Uterus (tissue), 4 donors: Measurements from ENCODE around the gene TFF3. TPM values are rescaled to one million over a fixed set of nuclear protein-coding genes. Genes with fewer than 3 reads are reported as not detected.
A peak's percentile ranks its signal among the peaks of the same experiment; 100 is the strongest.

ENCODE experiments used
- DNase-seq, 2 donors: peaks; one replicate each; pipeline ENCODE4 v3.0.0-alpha.2; 2019 to 2020
- H3K27ac ChIP-seq, 2 donors: fragments of 200-600 bp; sonication (generic); 1 replicate in 1 of 2; 2 replicates in 1 of 2; pipeline ENCODE4 v1.5.1; 2016 to 2018
- H3K27me3 ChIP-seq, 2 donors: fragments of 200-600 bp; sonication (generic); one replicate each; pipeline ENCODE4 v1.5.1; 2018 to 2019; ENCODE audit warnings: control low read depth in 1 of 2
- H3K36me3 ChIP-seq, 2 donors: fragments of 200-600 bp; sonication (generic); one replicate each; pipeline ENCODE4 v1.5.1; 2019; ENCODE audit warnings: control low read depth in 1 of 2
- H3K4me1 ChIP-seq, 2 donors: fragments of 200-600 bp; sonication (generic); one replicate each; pipeline ENCODE4 v1.5.1; 2018 to 2019; ENCODE audit warnings: control low read depth in 1 of 2
- H3K4me3 ChIP-seq, 2 donors: fragments of 200-600 bp; sonication (generic); 1 replicate in 1 of 2; 2 replicates in 1 of 2; pipeline ENCODE4 v1.5.1; 2018 to 2019; ENCODE audit warnings: mild to moderate bottlenecking in 1 of 2
- H3K9me3 ChIP-seq, 2 donors: fragments of 200-600 bp; sonication (generic); one replicate each; pipeline ENCODE4 v1.5.1; 2019; ENCODE audit warnings: control low read depth in 1 of 2
- CTCF ChIP-seq, 4 experiments: fragments of 200-600 bp in 2 of 4; fragments of 450-650 bp in 2 of 4; sonication (generic) in 2 of 4; IDR thresholded peaks; one replicate each; pipeline ENCODE4 v1.5.1; 2016 to 2019; ENCODE audit warnings: antibody characterized with exemption in 4 of 4, mild to moderate bottlenecking in 2 of 4, moderate library complexity in 1 of 4
- POLR2A ChIP-seq, 2 donors: fragments of 450-650 bp; IDR thresholded peaks; one replicate each; pipeline ENCODE4 v1.6.1; 2016; ENCODE audit warnings: antibody characterized with exemption in 2 of 2, mild to moderate bottlenecking in 1 of 2, moderate library complexity in 1 of 2
- intact Hi-C: fragments of 100-400 bp; cut with DNase I; formaldehyde crosslinking; loops from one replicate; pipeline ENCODE4 v1.15.1; 2023; ENCODE audit warnings: low total_unique reads
- total RNA-seq, 4 donors: library from RNA; depleted of rRNA in 3 of 4; stranded (reverse); fragments of >200 nt in 3 of 4; gene quantifications; one replicate each; pipeline versions ENCODE4 v1.1.0 to v1.2.4, GENCODE V29; 2014 to 2023
- donor health status: DM: yes; HTN: yes; CAD: no.

TFF3 gene
- total RNA-seq, 4 donors from 2014 or later = 1.4 to 49.7 (median 24.2) TPM

GRCh38 chr21:42289926-42290325, 25.3 kb downstream of the TFF3 start:
- no peak overlapping the region for H3K4me3 ChIP-seq
- no peak for TF ChIP-seq CTCF (IDR thresholded peaks at IDR 0.05)
- no peak for TF ChIP-seq POLR2A (IDR thresholded peaks at IDR 0.05)
- H3K27ac ChIP-seq = no peak overlapping the region
- H3K9me3 ChIP-seq = no peaks in the 10 kb centered on the region
- H3K27me3 ChIP-seq = no peaks in the 10 kb centered on the region
- no peaks in the 10 kb centered on the region for H3K4me1 ChIP-seq
- peak in 1 of 2 donors; percentile 24 for DNase-seq
- H3K36me3 ChIP-seq = no peaks in the 10 kb centered on the region
- intact Hi-C loops = no loop called here

- Histone ChIP-seq H3K27me3 (no peaks in the 10 kb centered on the region), H3K4me3 (no peak overlapping the region), H3K36me3 (no peaks in the 10 kb centered on the region), H3K27ac (no peak overlapping the region), H3K4me1 (no peaks in the 10 kb centered on the region), H3K9me3 (no peaks in the 10 kb centered on the region)
- intact Hi-C loops = no loop called here
- no peak for DNase-seq
- TF ChIP-seq POLR2A (IDR thresholded peaks at IDR 0.05) (no peak), CTCF (IDR thresholded peaks at IDR 0.05) (no peak)
Observed at GRCh38 chr21:42288962-42289361, 26.2 kb downstream of the TFF3 start.

- Histone ChIP-seq H3K36me3 (no peaks in the 10 kb centered on the region), H3K9me3 (no peaks in the 10 kb centered on the region), H3K4me3 (no peak overlapping the region), H3K27me3 (no peaks in the 10 kb centered on the region), H3K27ac (no peak overlapping the region), H3K4me1 (no peaks in the 10 kb centered on the region)
- intact Hi-C loops = no loop called here
- no peak for TF ChIP-seq CTCF (IDR thresholded peaks at IDR 0.05)
- TF ChIP-seq POLR2A (IDR thresholded peaks at IDR 0.05) = no peak
- DNase-seq = no peak
Observed at GRCh38 chr21:42287193-42288083, 27.8 kb downstream of the TFF3 start.

GRCh38 chr21:42286416-42286815, 28.8 kb downstream of the TFF3 start:
- no peaks in the 10 kb centered on the region for H3K4me1 ChIP-seq
- H3K27ac ChIP-seq = no peak overlapping the region
- H3K9me3 ChIP-seq = no peaks in the 10 kb centered on the region
- no peaks in the 10 kb centered on the region for H3K36me3 ChIP-seq
- H3K4me3 ChIP-seq = no peak overlapping the region
- TF ChIP-seq POLR2A (IDR thresholded peaks at IDR 0.05) (no peak), CTCF (IDR thresholded peaks at IDR 0.05) (no peak)
- DNase-seq = no peak
- intact Hi-C loops = no loop called here
- no peaks in the 10 kb centered on the region for H3K27me3 ChIP-seq

- TF ChIP-seq CTCF (IDR thresholded peaks at IDR 0.05) (no peak), POLR2A (IDR thresholded peaks at IDR 0.05) (no peak)
- no peak overlapping the region for H3K27ac ChIP-seq
- H3K9me3 ChIP-seq = no peaks in the 10 kb centered on the region
- H3K27me3 ChIP-seq = no peaks in the 10 kb centered on the region
- H3K4me1 ChIP-seq = no peaks in the 10 kb centered on the region
- H3K4me3 ChIP-seq = no peak overlapping the region
- intact Hi-C loops = no loop called here
- no peak for DNase-seq
- no peaks in the 10 kb centered on the region for H3K36me3 ChIP-seq
Observed at GRCh38 chr21:42285569-42286245, 29.5 kb downstream of the TFF3 start.
